ENCODE data around the gene DNAL1. TPM values are rescaled to one million over a fixed set of nuclear protein-coding genes. Genes with fewer than 3 reads are reported as not detected.

The DNAL1 gene
- total and polyA plus RNA-seq, 7 experiments from 2014 or later: 3.6 to 8.4 (median 5.3) TPM

DNA sequence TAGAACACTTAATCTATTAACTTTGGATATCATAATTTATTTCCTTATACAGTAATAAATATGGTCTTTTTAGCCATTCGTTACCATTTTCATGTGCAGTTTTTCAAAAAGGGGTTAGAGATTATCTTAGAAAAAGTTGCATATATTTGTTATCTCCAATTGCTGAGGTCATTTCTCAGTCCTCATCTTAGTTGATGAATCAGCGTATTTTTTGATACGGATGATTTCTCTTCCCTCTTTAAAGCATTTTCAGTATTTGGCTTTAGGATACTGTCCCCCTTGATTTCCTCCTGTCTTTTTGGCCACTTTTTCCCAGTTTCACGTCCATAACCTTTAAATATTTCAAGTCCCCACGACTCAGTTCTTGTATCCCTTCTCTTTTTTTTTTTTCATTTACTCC lies 21.8 kb downstream of the DNAL1 start:
- ATAC-seq (no peak), DNase-seq (no peak)
- Histone ChIP-seq H3K4me3 (ENCODE audit: low read length) (no peak overlapping the region), H3K27ac (ENCODE audit: low read depth, low read length) (no peak overlapping the region), H3K9me3 (ENCODE audit: control insufficient read depth in 2 of 3, low read length in 3 of 3) (no peaks in the 10 kb centered on the region), H3K27me3 (ENCODE audit: control insufficient read depth in 2 of 2, insufficient read depth in 2 of 2, low read length in 2 of 2) (no peaks in the 10 kb centered on the region), H3K4me1 (ENCODE audit: control insufficient read depth in 2 of 2, insufficient read depth in 2 of 2, low read length in 2 of 2) (no peaks in the 10 kb centered on the region), H3K36me3 (ENCODE audit: control insufficient read depth in 2 of 3, insufficient read depth in 3 of 3, low read length in 3 of 3) (no peaks in the 10 kb centered on the region)
- intact Hi-C loops (cut with micrococcal nuclease): no loop called here
- Mint-ChIP-seq H3K4me1 (peaks cover 0 to 9% (median 2%) of the 10 kb centered on the region in 7 donors), H3K27me3 (no peaks in the 10 kb centered on the region), H3K27ac (peak overlapping the region in 2 of 9 donors; percentile 3 to 11), H3K36me3 (peaks cover 0 to 18% (median 13%) of the 10 kb centered on the region in 5 donors), H3K4me3 (no peak overlapping the region), H3K9me3 (peaks cover 0 to 1% (median 0%) of the 10 kb centered on the region in 11 donors)
- POLR2A ChIA-PET: interaction anchor here (1.0 kb wide), 1 partner anchor 10 kb away, joined by 3 read pairs; no protein-coding TSS in a partner anchor
- CTCF ChIA-PET: no interaction called here

DNA sequence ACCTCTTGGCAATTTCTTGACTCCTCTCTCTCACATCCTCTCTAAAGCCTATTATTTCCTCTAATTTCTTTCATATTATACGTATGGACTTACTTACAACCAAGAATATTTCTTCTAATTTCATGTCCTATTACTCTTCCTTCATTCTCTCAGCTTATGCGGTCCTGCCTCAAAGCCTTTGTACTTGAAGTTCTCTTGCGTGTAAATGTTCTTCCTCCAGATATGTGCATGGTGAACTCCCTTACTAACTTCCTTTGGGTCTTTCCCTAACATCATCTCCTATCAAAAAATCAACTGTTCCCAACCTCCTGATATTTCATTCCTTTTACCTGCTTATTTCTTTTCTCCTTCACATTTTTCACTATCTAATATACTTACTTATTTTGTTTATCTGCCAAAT lies 23.1 kb downstream of the DNAL1 start:
- ATAC-seq (no peak), DNase-seq (no peak)
- Histone ChIP-seq H3K36me3 (ENCODE audit: control insufficient read depth in 2 of 3, insufficient read depth in 3 of 3, low read length in 3 of 3) (no peaks in the 10 kb centered on the region), H3K4me1 (ENCODE audit: control insufficient read depth in 2 of 2, insufficient read depth in 2 of 2, low read length in 2 of 2) (no peaks in the 10 kb centered on the region), H3K27ac (ENCODE audit: low read depth, low read length) (no peak overlapping the region), H3K27me3 (ENCODE audit: control insufficient read depth in 2 of 2, insufficient read depth in 2 of 2, low read length in 2 of 2) (no peaks in the 10 kb centered on the region), H3K4me3 (ENCODE audit: low read length) (no peak overlapping the region), H3K9me3 (ENCODE audit: control insufficient read depth in 2 of 3, low read length in 3 of 3) (no peaks in the 10 kb centered on the region)
- peaks cover 0 to 1% (median 0%) of the 10 kb centered on the region in 11 donors for H3K9me3 Mint-ChIP-seq
- H3K36me3 Mint-ChIP-seq: peaks cover 0 to 11% (median 8%) of the 10 kb centered on the region in 5 donors
- ChIA-PET CTCF (no interaction called here), POLR2A (interaction anchor here (0.7 kb wide), 1 partner anchor 34 kb away, joined by 3 read pairs; no protein-coding TSS in a partner anchor)
- peaks cover 0 to 9% (median 2%) of the 10 kb centered on the region in 7 donors for H3K4me1 Mint-ChIP-seq
- H3K4me3 Mint-ChIP-seq: no peak overlapping the region
- H3K27me3 Mint-ChIP-seq: no peaks in the 10 kb centered on the region
- peak overlapping the region in 2 of 9 donors; percentile 3 to 17 for H3K27ac Mint-ChIP-seq
- intact Hi-C loops (cut with micrococcal nuclease): no loop called here

DNA sequence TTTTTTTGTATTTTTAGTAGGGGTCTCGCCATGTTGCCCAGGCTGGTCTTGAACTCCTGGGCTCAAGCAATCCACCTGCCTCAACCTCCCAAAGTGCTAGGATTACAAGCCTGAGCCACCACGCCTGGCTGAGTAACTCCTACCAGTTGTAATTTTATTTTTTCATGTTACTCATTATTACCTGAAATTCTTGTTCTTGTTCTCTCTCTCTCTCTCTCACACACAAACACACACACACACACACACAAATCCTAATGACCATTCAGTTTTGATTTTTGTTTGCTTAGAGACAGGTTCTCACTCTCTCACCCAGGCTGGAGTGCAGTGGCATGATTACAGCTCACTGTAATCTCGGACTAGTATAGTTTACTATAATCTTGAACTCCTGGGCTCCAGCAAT lies 30.2 kb downstream of the DNAL1 start:
- POLR2A ChIA-PET: interaction anchor here (0.6 kb wide), 1 partner anchor 9 kb away, joined by 3 read pairs; no protein-coding TSS in a partner anchor

DNA sequence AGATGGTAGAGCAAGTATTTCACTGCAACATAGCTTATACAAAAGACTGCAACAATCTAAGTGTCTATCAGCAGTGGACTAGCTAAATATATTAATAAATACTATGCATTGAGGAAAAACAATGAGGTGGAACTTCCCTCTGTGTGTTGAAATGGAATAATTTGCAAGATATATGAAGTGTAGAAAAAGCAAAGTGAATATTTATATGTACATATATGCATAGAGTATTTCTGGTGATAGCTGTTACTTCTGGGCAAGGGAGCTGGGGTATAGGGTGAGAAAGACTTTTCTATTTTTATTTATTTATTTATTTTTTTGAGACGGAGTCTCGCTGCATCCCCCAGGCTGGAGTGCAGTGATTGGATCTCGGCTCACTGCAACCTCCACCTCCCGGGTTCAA lies 33.9 kb downstream of the DNAL1 start:
- Mint-ChIP-seq H3K4me3 (no peak overlapping the region), H3K4me1 (peaks cover 0 to 2% (median 0%) of the 10 kb centered on the region in 7 donors), H3K9me3 (no peaks in the 10 kb centered on the region), H3K27me3 (no peaks in the 10 kb centered on the region), H3K36me3 (peaks cover 0 to 11% (median 0%) of the 10 kb centered on the region in 5 donors), H3K27ac (no peak overlapping the region)
- DNase-seq: no peak
- no peak for ATAC-seq
- CTCF ChIA-PET: interaction anchor here (0.6 to 1.5 kb wide), 2 partner anchors 51 to 222 kb away, joined by 3 read pairs; no protein-coding TSS in a partner anchor
- POLR2A ChIA-PET: interaction anchor here (0.7 kb wide), 1 partner anchor 17 kb away, joined by 3 read pairs; no protein-coding TSS in a partner anchor
- intact Hi-C loops (cut with micrococcal nuclease): no loop called here
- H3K4me1 ChIP-seq (ENCODE audit: control insufficient read depth in 2 of 2, insufficient read depth in 2 of 2, low read length in 2 of 2): no peaks in the 10 kb centered on the region
- no peaks in the 10 kb centered on the region for H3K9me3 ChIP-seq (ENCODE audit: control insufficient read depth in 2 of 3, low read length in 3 of 3)
- H3K27me3 ChIP-seq (ENCODE audit: control insufficient read depth in 2 of 2, insufficient read depth in 2 of 2, low read length in 2 of 2): no peaks in the 10 kb centered on the region
- H3K4me3 ChIP-seq (ENCODE audit: low read length): no peak overlapping the region
- H3K27ac ChIP-seq (ENCODE audit: low read depth, low read length): no peak overlapping the region
- no peaks in the 10 kb centered on the region for H3K36me3 ChIP-seq (ENCODE audit: control insufficient read depth in 2 of 3, insufficient read depth in 3 of 3, low read length in 3 of 3)

More for the DNA sequence above, 30.2 kb downstream of the DNAL1 start:
- CTCF ChIA-PET: no interaction called here
- H3K4me3 ChIP-seq (ENCODE audit: low read length): no peak overlapping the region
- no peak overlapping the region for H3K4me3 Mint-ChIP-seq
- intact Hi-C loops (cut with micrococcal nuclease): no loop called here
- H3K36me3 Mint-ChIP-seq: peaks cover 0 to 15% (median 0%) of the 10 kb centered on the region in 5 donors
- ATAC-seq: no peak
- H3K36me3 ChIP-seq (ENCODE audit: control insufficient read depth in 2 of 3, insufficient read depth in 3 of 3, low read length in 3 of 3): no peaks in the 10 kb centered on the region
- no peak overlapping the region for H3K27ac ChIP-seq (ENCODE audit: low read depth, low read length)
- no peaks in the 10 kb centered on the region for H3K4me1 ChIP-seq (ENCODE audit: control insufficient read depth in 2 of 2, insufficient read depth in 2 of 2, low read length in 2 of 2)
- no peaks in the 10 kb centered on the region for H3K9me3 ChIP-seq (ENCODE audit: control insufficient read depth in 2 of 3, low read length in 3 of 3)
- peaks cover 0 to 2% (median 0%) of the 10 kb centered on the region in 7 donors for H3K4me1 Mint-ChIP-seq
- no peaks in the 10 kb centered on the region for H3K27me3 ChIP-seq (ENCODE audit: control insufficient read depth in 2 of 2, insufficient read depth in 2 of 2, low read length in 2 of 2)
- peak overlapping the region in 2 of 9 donors; percentile 23 to 43 for H3K27ac Mint-ChIP-seq
- no peaks in the 10 kb centered on the region for H3K27me3 Mint-ChIP-seq
- no peak for DNase-seq
- no peaks in the 10 kb centered on the region for H3K9me3 Mint-ChIP-seq

DNA sequence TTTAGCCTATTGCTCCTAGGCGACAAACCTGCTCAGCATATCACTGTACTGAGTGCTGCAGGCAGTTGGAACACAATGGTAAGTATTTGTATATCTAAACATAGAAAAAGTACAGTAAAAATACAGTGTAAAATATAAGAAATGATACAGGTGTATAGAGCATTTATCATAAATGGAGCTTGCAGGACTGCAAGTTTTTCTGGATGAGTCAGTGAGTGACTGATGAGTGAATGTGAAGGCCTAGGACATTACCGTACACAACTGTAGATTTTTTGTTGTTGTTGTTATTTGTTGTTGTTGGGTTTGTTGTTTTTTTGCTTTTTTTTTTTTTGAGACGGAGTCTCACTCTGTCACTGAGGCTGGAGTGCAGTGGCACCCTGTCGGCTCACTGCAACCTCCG lies 36.0 kb downstream of the DNAL1 start:
- no peaks in the 10 kb centered on the region for H3K9me3 Mint-ChIP-seq
- peaks cover 0 to 5% (median 0%) of the 10 kb centered on the region in 7 donors for H3K4me1 Mint-ChIP-seq
- H3K27ac Mint-ChIP-seq: no peak overlapping the region
- no peaks in the 10 kb centered on the region for H3K36me3 ChIP-seq (ENCODE audit: control insufficient read depth in 2 of 3, insufficient read depth in 3 of 3, low read length in 3 of 3)
- peaks cover 0 to 13% (median 4%) of the 10 kb centered on the region in 5 donors for H3K36me3 Mint-ChIP-seq
- intact Hi-C loops (cut with micrococcal nuclease): no loop called here
- H3K4me3 Mint-ChIP-seq: no peak overlapping the region
- H3K9me3 ChIP-seq (ENCODE audit: control insufficient read depth in 2 of 3, low read length in 3 of 3): no peaks in the 10 kb centered on the region
- no peaks in the 10 kb centered on the region for H3K27me3 Mint-ChIP-seq
- ATAC-seq (no peak), DNase-seq (no peak)
- no peak overlapping the region for H3K4me3 ChIP-seq (ENCODE audit: low read length)
- CTCF ChIA-PET: no interaction called here
- no peaks in the 10 kb centered on the region for H3K4me1 ChIP-seq (ENCODE audit: control insufficient read depth in 2 of 2, insufficient read depth in 2 of 2, low read length in 2 of 2)
- H3K27me3 ChIP-seq (ENCODE audit: control insufficient read depth in 2 of 2, insufficient read depth in 2 of 2, low read length in 2 of 2): no peaks in the 10 kb centered on the region
- no peak overlapping the region for H3K27ac ChIP-seq (ENCODE audit: low read depth, low read length)
- POLR2A ChIA-PET: no interaction called here

DNA sequence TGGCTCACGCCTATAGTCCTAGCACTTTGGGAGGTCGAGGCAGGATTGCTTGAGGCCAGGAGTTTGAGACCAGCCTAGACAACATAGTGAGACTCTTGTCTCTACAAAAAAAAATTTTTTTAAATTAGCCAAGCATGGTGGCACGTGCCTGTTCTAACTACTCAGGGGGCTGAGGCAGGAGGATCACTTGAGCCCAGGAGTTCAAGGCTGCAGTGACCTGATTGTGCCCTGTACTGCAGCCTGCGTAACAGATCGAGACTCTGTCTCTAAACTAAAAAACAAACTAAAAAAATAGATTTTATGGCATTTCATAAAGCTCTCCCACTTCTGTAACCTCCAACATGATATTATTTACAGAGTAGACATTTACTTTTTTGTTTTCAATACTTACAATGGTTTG lies 39.8 kb downstream of the DNAL1 start:
- Histone ChIP-seq H3K9me3 (ENCODE audit: control insufficient read depth in 2 of 3, low read length in 3 of 3) (no peaks in the 10 kb centered on the region), H3K27me3 (ENCODE audit: control insufficient read depth in 2 of 2, insufficient read depth in 2 of 2, low read length in 2 of 2) (no peaks in the 10 kb centered on the region), H3K27ac (ENCODE audit: low read depth, low read length) (no peak overlapping the region), H3K4me1 (ENCODE audit: control insufficient read depth in 2 of 2, insufficient read depth in 2 of 2, low read length in 2 of 2) (no peaks in the 10 kb centered on the region), H3K4me3 (ENCODE audit: low read length) (no peak overlapping the region), H3K36me3 (ENCODE audit: control insufficient read depth in 2 of 3, insufficient read depth in 3 of 3, low read length in 3 of 3) (no peaks in the 10 kb centered on the region)
- no peak for ATAC-seq
- Mint-ChIP-seq H3K9me3 (no peaks in the 10 kb centered on the region), H3K27me3 (no peaks in the 10 kb centered on the region), H3K4me1 (peaks cover 0 to 3% (median 0%) of the 10 kb centered on the region in 7 donors), H3K27ac (no peak overlapping the region), H3K36me3 (peaks cover 0 to 15% (median 0%) of the 10 kb centered on the region in 5 donors), H3K4me3 (no peak overlapping the region)
- DNase-seq: no peak
- intact Hi-C loops (cut with micrococcal nuclease): no loop called here
- ChIA-PET CTCF (no interaction called here), POLR2A (interaction anchor here (0.6 kb wide), 1 partner anchor 274 kb away, joined by 3 read pairs; no protein-coding TSS in a partner anchor)

DNA sequence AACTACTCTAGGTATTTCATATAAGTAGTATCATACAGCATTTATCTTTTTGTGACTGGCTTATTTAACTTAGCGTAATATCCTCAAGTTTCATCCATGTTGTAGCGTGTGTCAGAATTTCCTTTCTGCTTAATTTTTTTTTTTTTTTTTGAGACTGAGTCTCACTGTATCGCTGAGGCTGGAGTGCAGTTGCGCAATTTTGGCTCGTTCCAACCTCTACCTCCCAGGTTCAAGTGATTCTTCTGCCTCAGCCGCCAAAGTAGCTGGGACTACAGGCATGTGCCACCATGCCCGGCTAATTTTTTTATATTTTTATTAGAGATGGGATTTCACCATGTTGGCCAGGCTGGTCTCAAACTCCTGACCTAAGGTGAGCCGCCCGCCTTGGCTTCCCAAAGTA lies 40.5 kb downstream of the DNAL1 start:
- Histone ChIP-seq H3K27me3 (ENCODE audit: control insufficient read depth in 2 of 2, insufficient read depth in 2 of 2, low read length in 2 of 2) (no peaks in the 10 kb centered on the region), H3K4me1 (ENCODE audit: control insufficient read depth in 2 of 2, insufficient read depth in 2 of 2, low read length in 2 of 2) (no peaks in the 10 kb centered on the region), H3K4me3 (ENCODE audit: low read length) (no peak overlapping the region), H3K27ac (ENCODE audit: low read depth, low read length) (no peak overlapping the region), H3K9me3 (ENCODE audit: control insufficient read depth in 2 of 3, low read length in 3 of 3) (no peaks in the 10 kb centered on the region), H3K36me3 (ENCODE audit: control insufficient read depth in 2 of 3, insufficient read depth in 3 of 3, low read length in 3 of 3) (no peaks in the 10 kb centered on the region)
- intact Hi-C loops (cut with micrococcal nuclease): no loop called here
- peaks cover 0 to 15% (median 0%) of the 10 kb centered on the region in 5 donors for H3K36me3 Mint-ChIP-seq
- ChIA-PET POLR2A (no interaction called here), CTCF (no interaction called here)
- H3K9me3 Mint-ChIP-seq: no peaks in the 10 kb centered on the region
- no peak for ATAC-seq
- no peak overlapping the region for H3K4me3 Mint-ChIP-seq
- H3K4me1 Mint-ChIP-seq: peaks cover 0 to 3% (median 0%) of the 10 kb centered on the region in 7 donors
- no peak overlapping the region for H3K27ac Mint-ChIP-seq
- no peaks in the 10 kb centered on the region for H3K27me3 Mint-ChIP-seq
- no peak for DNase-seq

All from naive thymus-derived CD4-positive, alpha-beta T cell (primary cell).